ENCODE results near the gene PAXIP1.

The PAXIP1 gene

GRCh38 chr7:154977250-154977649 is 25.7 kb downstream of the PAXIP1 start:
- no peak overlapping the region for H3K9ac ChIP-seq (ENCODE audit: low read depth in 1 of 2, low read length in 2 of 2)
- H3K27me3 ChIP-seq (ENCODE audit: control insufficient read depth in 2 of 2, insufficient read depth in 2 of 2, low read length in 2 of 2): no peaks in the 10 kb centered on the region
- no peak overlapping the region for H3K27ac ChIP-seq (ENCODE audit: low read depth in 2 of 2, low read length in 2 of 2)
- H3K36me3 ChIP-seq (ENCODE audit: control insufficient read depth in 2 of 2, insufficient read depth in 2 of 2, low read length in 2 of 2): peaks cover 23 to 27% of the 10 kb centered on the region in 2 donors
- H3K4me1 ChIP-seq (ENCODE audit: control insufficient read depth in 2 of 2, insufficient read depth in 2 of 2, low read length in 2 of 2): no peaks in the 10 kb centered on the region
- no peak overlapping the region for H3K4me3 ChIP-seq (ENCODE audit: low read length in 2 of 2)
- no peaks in the 10 kb centered on the region for H3K9me3 ChIP-seq (ENCODE audit: control insufficient read depth in 2 of 2, low read length in 2 of 2)

GRCh38 chr7:154976844-154977243 is 26.1 kb downstream of the PAXIP1 start:
- Histone ChIP-seq H3K9me3 (ENCODE audit: control insufficient read depth in 2 of 2, low read length in 2 of 2) (no peaks in the 10 kb centered on the region), H3K27ac (ENCODE audit: low read depth in 2 of 2, low read length in 2 of 2) (no peak overlapping the region), H3K4me3 (ENCODE audit: low read length in 2 of 2) (no peak overlapping the region), H3K27me3 (ENCODE audit: control insufficient read depth in 2 of 2, insufficient read depth in 2 of 2, low read length in 2 of 2) (no peaks in the 10 kb centered on the region), H3K9ac (ENCODE audit: low read depth in 1 of 2, low read length in 2 of 2) (no peak overlapping the region), H3K4me1 (ENCODE audit: control insufficient read depth in 2 of 2, insufficient read depth in 2 of 2, low read length in 2 of 2) (no peaks in the 10 kb centered on the region), H3K36me3 (ENCODE audit: control insufficient read depth in 2 of 2, insufficient read depth in 2 of 2, low read length in 2 of 2) (peaks cover 21 to 27% of the 10 kb centered on the region in 2 donors)

GRCh38 chr7:154975984-154976383 is 26.9 kb downstream of the PAXIP1 start:
- no peak overlapping the region for H3K27ac ChIP-seq (ENCODE audit: low read depth in 2 of 2, low read length in 2 of 2)
- H3K9ac ChIP-seq (ENCODE audit: low read depth in 1 of 2, low read length in 2 of 2): no peak overlapping the region
- peaks cover 23 to 29% of the 10 kb centered on the region in 2 donors for H3K36me3 ChIP-seq (ENCODE audit: control insufficient read depth in 2 of 2, insufficient read depth in 2 of 2, low read length in 2 of 2)
- no peaks in the 10 kb centered on the region for H3K4me1 ChIP-seq (ENCODE audit: control insufficient read depth in 2 of 2, insufficient read depth in 2 of 2, low read length in 2 of 2)
- no peaks in the 10 kb centered on the region for H3K9me3 ChIP-seq (ENCODE audit: control insufficient read depth in 2 of 2, low read length in 2 of 2)
- H3K4me3 ChIP-seq (ENCODE audit: low read length in 2 of 2): no peak overlapping the region
- H3K27me3 ChIP-seq (ENCODE audit: control insufficient read depth in 2 of 2, insufficient read depth in 2 of 2, low read length in 2 of 2): no peaks in the 10 kb centered on the region

- Histone ChIP-seq H3K27ac (ENCODE audit: low read depth in 2 of 2, low read length in 2 of 2) (no peak overlapping the region), H3K4me3 (ENCODE audit: low read length in 2 of 2) (no peak overlapping the region), H3K9ac (ENCODE audit: low read depth in 1 of 2, low read length in 2 of 2) (no peak overlapping the region), H3K9me3 (ENCODE audit: control insufficient read depth in 2 of 2, low read length in 2 of 2) (no peaks in the 10 kb centered on the region), H3K27me3 (ENCODE audit: control insufficient read depth in 2 of 2, insufficient read depth in 2 of 2, low read length in 2 of 2) (no peaks in the 10 kb centered on the region), H3K36me3 (ENCODE audit: control insufficient read depth in 2 of 2, insufficient read depth in 2 of 2, low read length in 2 of 2) (peaks cover 34 to 36% of the 10 kb centered on the region in 2 donors), H3K4me1 (ENCODE audit: control insufficient read depth in 2 of 2, insufficient read depth in 2 of 2, low read length in 2 of 2) (no peaks in the 10 kb centered on the region)
These were observed 29.5 kb downstream of the PAXIP1 start for GRCh38 chr7:154973381-154973780.

GRCh38 chr7:154968336-154969001 is 34.5 kb downstream of the PAXIP1 start:
- no peaks in the 10 kb centered on the region for H3K9me3 ChIP-seq (ENCODE audit: control insufficient read depth in 2 of 2, low read length in 2 of 2)
- peaks cover 37 to 58% of the 10 kb centered on the region in 2 donors for H3K36me3 ChIP-seq (ENCODE audit: control insufficient read depth in 2 of 2, insufficient read depth in 2 of 2, low read length in 2 of 2)
- no peak overlapping the region for H3K9ac ChIP-seq (ENCODE audit: low read depth in 1 of 2, low read length in 2 of 2)
- no peak overlapping the region for H3K27ac ChIP-seq (ENCODE audit: low read depth in 2 of 2, low read length in 2 of 2)
- H3K4me3 ChIP-seq (ENCODE audit: low read length in 2 of 2): no peak overlapping the region
- H3K4me1 ChIP-seq (ENCODE audit: control insufficient read depth in 2 of 2, insufficient read depth in 2 of 2, low read length in 2 of 2): no peaks in the 10 kb centered on the region
- H3K27me3 ChIP-seq (ENCODE audit: control insufficient read depth in 2 of 2, insufficient read depth in 2 of 2, low read length in 2 of 2): no peaks in the 10 kb centered on the region

GRCh38 chr7:154967401-154967955 is 35.4 kb downstream of the PAXIP1 start:
- H3K36me3 ChIP-seq (ENCODE audit: control insufficient read depth in 2 of 2, insufficient read depth in 2 of 2, low read length in 2 of 2): peaks cover 32 to 56% of the 10 kb centered on the region in 2 donors
- no peaks in the 10 kb centered on the region for H3K9me3 ChIP-seq (ENCODE audit: control insufficient read depth in 2 of 2, low read length in 2 of 2)
- H3K4me3 ChIP-seq (ENCODE audit: low read length in 2 of 2): no peak overlapping the region

GRCh38 chr7:154965014-154965413 is 37.9 kb downstream of the PAXIP1 start:
- H3K9ac ChIP-seq (ENCODE audit: low read depth in 1 of 2, low read length in 2 of 2): no peak overlapping the region
- no peaks in the 10 kb centered on the region for H3K9me3 ChIP-seq (ENCODE audit: control insufficient read depth in 2 of 2, low read length in 2 of 2)
- peaks cover 42 to 68% of the 10 kb centered on the region in 2 donors for H3K36me3 ChIP-seq (ENCODE audit: control insufficient read depth in 2 of 2, insufficient read depth in 2 of 2, low read length in 2 of 2)
- no peaks in the 10 kb centered on the region for H3K27me3 ChIP-seq (ENCODE audit: control insufficient read depth in 2 of 2, insufficient read depth in 2 of 2, low read length in 2 of 2)
- no peak overlapping the region for H3K27ac ChIP-seq (ENCODE audit: low read depth in 2 of 2, low read length in 2 of 2)
- no peaks in the 10 kb centered on the region for H3K4me1 ChIP-seq (ENCODE audit: control insufficient read depth in 2 of 2, insufficient read depth in 2 of 2, low read length in 2 of 2)
- H3K4me3 ChIP-seq (ENCODE audit: low read length in 2 of 2): no peak overlapping the region

More at GRCh38 chr7:154967401-154967955, 35.4 kb downstream of the PAXIP1 start:
- Histone ChIP-seq H3K27ac (ENCODE audit: low read depth in 2 of 2, low read length in 2 of 2) (no peak overlapping the region), H3K9ac (ENCODE audit: low read depth in 1 of 2, low read length in 2 of 2) (no peak overlapping the region), H3K27me3 (ENCODE audit: control insufficient read depth in 2 of 2, insufficient read depth in 2 of 2, low read length in 2 of 2) (no peaks in the 10 kb centered on the region), H3K4me1 (ENCODE audit: control insufficient read depth in 2 of 2, insufficient read depth in 2 of 2, low read length in 2 of 2) (no peaks in the 10 kb centered on the region)

GRCh38 chr7:154960063-154960790 is 42.7 kb downstream of the PAXIP1 start:
- Histone ChIP-seq H3K4me1 (ENCODE audit: control insufficient read depth in 2 of 2, insufficient read depth in 2 of 2, low read length in 2 of 2) (no peaks in the 10 kb centered on the region), H3K27me3 (ENCODE audit: control insufficient read depth in 2 of 2, insufficient read depth in 2 of 2, low read length in 2 of 2) (no peaks in the 10 kb centered on the region), H3K36me3 (ENCODE audit: control insufficient read depth in 2 of 2, insufficient read depth in 2 of 2, low read length in 2 of 2) (peaks cover 48 to 52% of the 10 kb centered on the region in 2 donors), H3K4me3 (ENCODE audit: low read length in 2 of 2) (no peak overlapping the region), H3K27ac (ENCODE audit: low read depth in 2 of 2, low read length in 2 of 2) (no peak overlapping the region), H3K9ac (ENCODE audit: low read depth in 1 of 2, low read length in 2 of 2) (no peak overlapping the region), H3K9me3 (ENCODE audit: control insufficient read depth in 2 of 2, low read length in 2 of 2) (no peaks in the 10 kb centered on the region)

GRCh38 chr7:154956427-154956826 is 46.5 kb downstream of the PAXIP1 start:
- no peaks in the 10 kb centered on the region for H3K4me1 ChIP-seq (ENCODE audit: control insufficient read depth in 2 of 2, insufficient read depth in 2 of 2, low read length in 2 of 2)
- no peak overlapping the region for H3K9ac ChIP-seq (ENCODE audit: low read depth in 1 of 2, low read length in 2 of 2)
- H3K36me3 ChIP-seq (ENCODE audit: control insufficient read depth in 2 of 2, insufficient read depth in 2 of 2, low read length in 2 of 2): peaks cover 39 to 55% of the 10 kb centered on the region in 2 donors
- H3K27me3 ChIP-seq (ENCODE audit: control insufficient read depth in 2 of 2, insufficient read depth in 2 of 2, low read length in 2 of 2): no peaks in the 10 kb centered on the region
- H3K4me3 ChIP-seq (ENCODE audit: low read length in 2 of 2): no peak overlapping the region
- no peaks in the 10 kb centered on the region for H3K9me3 ChIP-seq (ENCODE audit: control insufficient read depth in 2 of 2, low read length in 2 of 2)
- no peak overlapping the region for H3K27ac ChIP-seq (ENCODE audit: low read depth in 2 of 2, low read length in 2 of 2)

GRCh38 chr7:154953006-154953684 is 49.8 kb downstream of the PAXIP1 start:
- Histone ChIP-seq H3K9me3 (ENCODE audit: control insufficient read depth in 2 of 2, low read length in 2 of 2) (no peaks in the 10 kb centered on the region), H3K27me3 (ENCODE audit: control insufficient read depth in 2 of 2, insufficient read depth in 2 of 2, low read length in 2 of 2) (no peaks in the 10 kb centered on the region), H3K27ac (ENCODE audit: low read depth in 2 of 2, low read length in 2 of 2) (no peak overlapping the region), H3K4me3 (ENCODE audit: low read length in 2 of 2) (no peak overlapping the region), H3K4me1 (ENCODE audit: control insufficient read depth in 2 of 2, insufficient read depth in 2 of 2, low read length in 2 of 2) (no peaks in the 10 kb centered on the region), H3K9ac (ENCODE audit: low read depth in 1 of 2, low read length in 2 of 2) (no peak overlapping the region), H3K36me3 (ENCODE audit: control insufficient read depth in 2 of 2, insufficient read depth in 2 of 2, low read length in 2 of 2) (peaks cover 20 to 42% of the 10 kb centered on the region in 2 donors)

All from mucosa of rectum (tissue), 2 donors.